Uterus (tissue), 2 donors: ENCODE results near the gene BGN.

ENCODE experiments used
- CTCF ChIP-seq, 4 experiments: fragments of 200-600 bp in 2 of 4; fragments of 450-650 bp in 2 of 4; sonication (generic) in 2 of 4; IDR thresholded peaks; one replicate each; pipeline ENCODE4 v1.5.1; 2016 to 2019; ENCODE audit warnings: antibody characterized with exemption in 4 of 4, mild to moderate bottlenecking in 2 of 4, moderate library complexity in 1 of 4
- POLR2A ChIP-seq, 2 donors: fragments of 450-650 bp; IDR thresholded peaks; one replicate each; pipeline ENCODE4 v1.6.1; 2016; ENCODE audit warnings: antibody characterized with exemption in 2 of 2, mild to moderate bottlenecking in 1 of 2, moderate library complexity in 1 of 2

- no peak for TF ChIP-seq POLR2A (IDR thresholded peaks at IDR 0.05)
- no peak for TF ChIP-seq CTCF (IDR thresholded peaks at IDR 0.05)
Measured at GRCh38 chrX:153522259-153522658, 27.5 kb downstream of the BGN start.
